Activated T-helper 9 cell treated with anti-CD3 and anti-CD28 coated beads, Interleukin-2, amount 50 U/mL, for 16 hours (primary cell): ENCODE data around the gene TNIP3.

Source experiments
- DNase-seq: peaks from one replicate; pipeline ENCODE4 v3.0.0-alpha.2; 2020; ENCODE audit warnings: low read depth

Gene TNIP3

DNA sequence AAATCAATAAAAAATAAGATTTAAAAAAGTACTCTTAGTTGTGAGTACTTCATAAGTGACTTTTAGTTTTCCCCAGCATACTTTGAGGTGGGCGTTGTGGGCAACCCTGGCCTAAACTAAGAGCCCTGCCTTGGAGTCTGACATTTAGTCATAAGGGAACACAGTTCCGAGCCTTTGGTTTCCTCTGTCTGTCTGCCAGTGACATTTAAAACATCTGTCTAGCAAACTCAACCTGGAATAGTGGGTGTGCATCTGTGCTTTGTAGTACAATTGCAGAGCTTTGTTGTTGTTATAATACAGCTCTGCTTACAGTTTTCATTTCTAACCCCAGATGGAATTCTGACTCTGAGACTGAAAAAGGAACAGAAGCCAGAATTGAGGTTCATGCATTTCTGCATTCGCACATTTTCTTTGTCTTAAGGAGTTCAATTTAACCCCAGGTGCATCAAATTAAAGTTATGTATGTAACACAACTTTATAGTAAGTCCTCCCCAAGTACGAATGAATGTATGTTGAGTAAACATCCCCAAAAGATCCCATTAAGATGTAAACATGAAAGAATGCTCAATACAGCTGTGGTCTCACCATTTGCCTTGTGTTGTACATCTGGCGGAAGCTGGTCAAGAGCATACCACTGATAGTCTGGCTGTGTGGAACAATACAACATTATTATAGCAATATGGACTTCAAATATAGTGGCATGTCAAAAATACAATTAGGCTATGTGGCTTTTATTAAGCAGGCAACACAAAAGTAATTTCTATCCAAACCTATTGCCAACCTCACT, 25.9 kb downstream of the TNIP3 start:
- DNase-seq = no peak

GRCh38 chr4:121130326-121130660, 33.8 kb downstream of the TNIP3 start:
- DNase-seq = no peak

GRCh38 chr4:121129606-121130325, 34.4 kb downstream of the TNIP3 start:
- no peak for DNase-seq

GRCh38 chr4:121127100-121127499, 37.0 kb downstream of the TNIP3 start:
- DNase-seq = no peak

DNA sequence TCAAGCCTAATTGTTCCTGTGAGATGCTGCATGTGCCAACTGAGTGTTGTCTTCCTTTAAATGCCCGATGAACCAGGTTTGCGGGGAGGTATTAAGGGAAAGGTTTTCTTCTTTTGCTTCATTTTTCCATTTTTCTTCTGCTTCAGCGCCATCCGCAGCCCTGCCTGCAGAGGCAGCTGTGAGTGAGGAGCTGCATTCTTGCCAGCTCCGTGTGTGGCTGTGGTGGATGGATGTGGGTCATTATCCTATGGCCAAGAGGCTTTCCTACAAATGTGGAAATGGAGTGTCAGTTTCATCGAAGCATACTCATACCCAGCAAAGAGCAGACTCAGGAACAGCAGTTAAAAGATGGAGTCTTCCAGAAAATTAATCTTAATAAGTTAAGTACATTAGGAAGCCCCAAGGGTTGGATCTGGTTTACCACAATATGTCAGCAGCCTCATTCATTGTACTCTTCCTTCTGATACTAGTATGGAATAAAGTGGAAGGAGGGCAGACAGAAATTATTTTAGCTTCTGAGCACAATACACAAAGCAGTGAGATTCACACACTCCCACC, 37.6 kb downstream of the TNIP3 start:
- no peak for DNase-seq

DNA sequence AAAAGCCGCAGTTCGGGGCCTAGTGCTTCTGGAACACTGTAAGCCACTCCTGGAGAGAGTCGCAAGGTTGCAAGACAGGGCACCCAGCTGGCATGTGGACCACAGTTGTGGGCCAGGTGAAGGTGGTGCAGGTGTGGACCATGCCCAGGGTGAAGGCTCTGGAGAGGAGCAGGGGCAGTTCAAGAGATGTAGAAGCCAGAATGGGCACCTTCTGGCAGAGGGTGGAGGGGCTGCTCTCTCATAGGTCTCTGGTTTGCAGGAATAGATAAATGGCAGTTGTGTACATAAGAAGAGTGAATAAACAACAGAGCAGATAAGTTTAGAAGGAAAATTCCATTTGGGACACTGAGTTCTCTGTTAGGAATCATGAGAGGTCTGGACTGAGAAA, 38.6 kb downstream of the TNIP3 start:
- DNase-seq = no peak

DNA sequence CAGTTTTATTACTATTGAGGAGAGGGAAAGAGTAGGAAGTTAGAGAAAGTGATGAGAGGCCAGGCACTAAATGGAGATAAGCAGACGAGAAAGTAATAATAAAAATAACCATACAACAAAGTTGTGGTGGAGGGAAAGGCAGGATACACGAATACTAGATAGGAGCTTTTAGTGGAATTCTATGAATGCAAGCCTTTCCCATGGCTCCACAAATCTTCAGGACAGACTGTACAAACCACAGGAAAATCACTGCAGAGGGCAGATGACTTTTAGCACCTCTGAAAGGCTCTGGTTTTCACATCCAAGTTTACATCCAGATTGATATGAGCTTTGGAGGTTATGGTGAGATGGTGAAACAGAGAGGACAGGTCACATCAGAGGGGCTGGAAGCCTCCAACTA, 41.5 kb downstream of the TNIP3 start:
- DNase-seq = no peak

- DNase-seq = no peak
Observed at GRCh38 chr4:121119715-121120114, 44.4 kb downstream of the TNIP3 start.

DNA sequence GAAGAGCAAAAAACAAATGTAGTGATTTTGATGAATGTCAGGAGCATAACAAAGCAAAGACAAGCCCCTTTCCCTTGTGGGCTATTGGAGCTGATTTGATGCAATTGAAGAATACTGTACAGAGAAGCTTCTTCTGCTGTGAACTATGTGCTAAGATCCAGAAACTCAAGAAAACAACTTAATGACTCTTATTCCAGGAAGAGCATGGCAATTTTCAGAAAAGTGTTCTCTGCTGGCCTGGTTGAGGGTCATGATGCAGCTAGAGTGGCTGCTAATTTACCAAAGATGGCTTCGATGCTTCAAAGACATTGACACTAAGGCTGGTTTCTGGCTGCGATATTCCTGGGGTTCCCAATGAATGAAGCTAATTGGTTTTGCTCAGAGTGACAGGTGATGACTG, 45.8 kb downstream of the TNIP3 start:
- no peak for DNase-seq

GRCh38 chr4:121114756-121115155, 49.4 kb downstream of the TNIP3 start:
- no peak for DNase-seq

GRCh38 chr4:121112530-121112929, 51.6 kb downstream of the TNIP3 start:
- no peak for DNase-seq

- DNase-seq = no peak
Observed at GRCh38 chr4:121108557-121108956, 55.6 kb downstream of the TNIP3 start.

DNA sequence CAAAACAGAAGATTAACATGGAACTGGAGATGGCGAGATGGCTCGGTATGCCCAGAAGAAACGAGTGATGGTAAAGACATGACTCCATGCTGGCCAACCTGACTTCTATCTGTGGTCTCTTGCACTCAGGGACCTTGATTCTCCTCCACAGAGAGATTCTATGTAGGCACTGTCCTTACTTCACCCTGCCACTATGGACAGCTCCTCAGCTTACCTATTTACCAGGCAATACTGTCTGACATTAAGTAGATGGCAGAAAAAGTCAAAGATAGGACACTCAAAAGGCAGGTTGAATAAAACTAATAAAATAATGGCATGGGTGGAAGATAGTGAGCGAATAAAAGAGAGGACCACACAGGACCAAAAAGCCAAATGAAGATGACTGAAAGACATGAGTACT, 56.6 kb downstream of the TNIP3 start:
- no peak for DNase-seq

DNA sequence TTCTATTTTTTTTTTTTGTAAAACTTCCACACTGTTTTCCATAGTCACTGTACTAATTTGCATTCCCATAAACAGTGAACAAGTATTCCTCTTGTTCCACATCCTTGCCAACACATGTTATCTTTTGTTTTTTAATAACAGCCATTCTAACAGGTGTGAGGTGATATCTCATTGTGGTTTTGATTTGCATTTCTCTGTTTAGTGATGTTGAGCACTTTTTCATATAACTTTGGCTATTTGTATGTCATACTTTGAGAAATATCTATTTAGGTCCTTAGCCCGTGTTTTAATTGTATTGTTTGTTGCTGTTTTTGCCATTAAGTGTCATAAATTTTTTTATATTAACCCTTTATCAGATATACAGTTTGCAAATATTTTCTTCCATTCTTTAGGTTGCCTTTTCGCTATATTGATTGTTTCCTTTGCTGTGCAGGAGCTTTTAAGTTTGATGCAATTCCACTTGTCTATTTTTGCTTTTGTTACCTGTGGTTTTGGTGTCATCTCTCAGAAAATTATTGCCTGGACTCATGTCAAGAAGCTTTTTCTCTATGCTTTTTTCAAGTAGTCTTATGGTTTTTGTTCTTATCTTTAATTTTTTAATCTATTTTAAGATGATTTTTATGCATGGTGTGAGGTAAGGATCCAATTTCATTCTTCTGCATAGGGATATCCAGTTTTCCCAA, 63.9 kb downstream of the TNIP3 start:
- no peak for DNase-seq

- DNase-seq = no peak
Observed at GRCh38 chr4:121098266-121098665, 65.9 kb downstream of the TNIP3 start.

DNA sequence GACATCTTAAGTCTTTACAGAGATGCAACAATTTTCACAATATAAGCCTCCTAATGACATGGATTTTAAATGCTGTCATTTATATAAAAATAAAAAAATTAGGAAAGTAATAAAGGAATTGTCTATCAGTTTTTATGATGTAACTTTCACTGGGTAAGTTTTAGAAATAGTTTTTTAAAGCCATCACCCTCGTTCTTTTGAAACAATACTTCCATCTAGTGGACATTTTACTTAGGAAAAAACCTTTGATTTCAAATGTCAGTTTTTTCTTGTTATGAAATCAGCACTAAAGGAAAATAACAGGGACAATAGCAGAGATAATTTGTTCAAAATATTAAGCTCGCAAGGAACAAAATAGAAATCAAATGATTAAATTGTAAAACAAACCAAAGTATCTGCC, 67.5 kb downstream of the TNIP3 start:
- DNase-seq = no peak

DNA sequence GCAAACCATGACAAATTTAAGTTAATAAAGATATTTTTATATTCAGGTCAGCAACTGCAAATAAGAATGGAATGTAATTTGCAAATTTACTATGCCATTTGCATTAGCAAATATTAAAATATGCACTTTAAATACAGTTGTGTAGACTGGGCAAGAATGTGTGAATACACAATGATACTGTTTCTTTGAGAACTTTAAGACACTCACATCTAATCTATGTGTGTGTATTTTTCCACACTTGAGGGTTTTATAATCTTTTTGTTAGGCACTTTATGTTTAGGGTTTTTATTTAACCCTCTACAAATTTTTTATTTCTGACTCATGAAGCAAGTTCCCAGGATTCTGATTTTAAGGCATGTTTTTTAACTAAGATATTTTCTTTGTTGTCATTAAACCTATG, 67.9 kb downstream of the TNIP3 start:
- DNase-seq = no peak

DNA sequence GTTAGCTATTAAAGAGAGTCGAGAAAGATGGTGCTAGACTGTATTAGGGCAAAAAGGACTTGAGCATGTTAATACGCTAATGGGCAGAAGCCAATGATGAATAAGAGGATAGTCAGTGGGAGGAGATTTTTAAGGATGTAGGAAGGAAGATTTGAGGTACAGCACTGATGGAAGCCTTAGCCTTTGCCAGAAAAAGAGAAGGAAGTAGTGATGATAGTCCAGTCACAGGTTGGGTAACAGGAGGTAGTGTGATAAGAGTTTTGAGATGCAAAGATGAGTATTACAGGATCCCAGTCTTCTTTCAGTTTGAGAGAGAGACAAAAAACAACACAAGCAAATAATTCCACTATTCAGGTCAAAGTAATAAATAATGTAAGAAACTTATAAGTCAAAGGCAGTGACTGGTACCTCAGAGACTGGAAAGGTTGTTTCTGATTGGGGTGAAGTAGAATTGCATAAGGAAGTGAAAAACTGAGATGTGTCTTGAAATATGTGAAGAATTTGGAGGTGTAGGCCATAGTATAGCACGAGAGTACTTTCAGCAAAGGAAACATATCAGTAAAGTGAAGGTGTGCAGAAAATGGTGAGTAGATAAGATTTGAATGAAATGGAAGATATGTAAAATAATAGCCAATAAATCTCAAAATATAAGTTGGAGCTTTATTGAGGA, 69.7 kb downstream of the TNIP3 start:
- no peak for DNase-seq

DNA sequence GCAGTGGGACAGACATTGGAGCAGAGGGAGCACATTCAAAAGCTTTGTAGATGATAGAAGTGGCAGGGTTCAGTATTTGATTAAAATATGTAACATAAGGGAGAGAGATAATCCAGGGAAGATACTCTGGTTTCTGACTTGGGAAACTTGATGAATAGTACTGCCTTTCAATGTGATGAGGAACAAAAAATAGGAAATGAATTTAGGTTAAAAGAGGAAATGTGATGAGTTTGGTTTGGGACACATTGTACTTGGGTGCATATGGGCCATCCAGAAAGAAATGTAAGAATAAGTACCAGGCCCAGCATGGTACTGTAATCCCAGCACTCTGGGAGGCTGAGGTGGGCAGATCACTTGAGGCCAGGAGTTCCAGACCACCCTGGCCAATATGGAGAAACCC, 70.9 kb downstream of the TNIP3 start:
- no peak for DNase-seq

- no peak for DNase-seq
Observed at GRCh38 chr4:121091941-121092340, 72.2 kb downstream of the TNIP3 start.

DNA sequence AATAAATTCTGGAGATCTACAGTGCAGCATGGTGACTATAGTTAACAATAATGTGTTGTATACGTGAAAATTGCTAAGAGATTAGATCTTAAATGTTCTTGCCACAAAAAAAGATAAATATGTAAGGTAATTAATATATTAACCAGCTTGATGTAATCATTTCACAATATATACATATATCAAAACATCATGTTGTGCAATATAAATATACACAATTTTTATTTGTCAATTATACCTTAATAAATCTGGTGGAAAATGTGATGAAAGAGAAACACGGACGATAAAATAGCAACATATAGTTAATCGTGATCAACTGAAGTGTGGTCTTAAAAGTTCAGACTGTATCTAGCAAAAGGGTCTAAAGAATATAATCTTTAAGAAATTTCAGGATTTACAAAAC, 75.3 kb downstream of the TNIP3 start:
- DNase-seq = no peak
